ENCODE measurements around the gene TOP2B.

Gene TOP2B

DNA sequence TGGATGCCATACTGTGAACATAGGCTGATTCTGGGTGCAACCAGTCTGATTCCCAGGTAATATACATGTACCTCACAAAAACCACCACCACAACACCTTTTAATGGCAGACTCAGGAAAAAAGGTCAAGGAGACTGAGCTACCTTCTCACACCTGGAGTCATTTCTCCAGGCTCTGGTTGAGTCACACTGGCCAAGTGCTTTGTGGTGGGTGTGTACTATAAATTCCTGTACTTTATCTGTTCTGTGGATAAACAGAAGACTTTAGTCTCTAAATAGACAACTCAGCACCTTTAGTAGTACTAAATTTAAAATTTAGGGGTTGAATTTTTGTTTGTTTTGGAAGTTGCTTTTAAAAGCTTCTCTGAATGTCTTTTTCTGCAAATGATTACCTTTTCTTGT lies 46.7 kb downstream of the TOP2B start:
- DNase-seq (ENCODE audit: low spot score) = peak; percentile 8

DNA sequence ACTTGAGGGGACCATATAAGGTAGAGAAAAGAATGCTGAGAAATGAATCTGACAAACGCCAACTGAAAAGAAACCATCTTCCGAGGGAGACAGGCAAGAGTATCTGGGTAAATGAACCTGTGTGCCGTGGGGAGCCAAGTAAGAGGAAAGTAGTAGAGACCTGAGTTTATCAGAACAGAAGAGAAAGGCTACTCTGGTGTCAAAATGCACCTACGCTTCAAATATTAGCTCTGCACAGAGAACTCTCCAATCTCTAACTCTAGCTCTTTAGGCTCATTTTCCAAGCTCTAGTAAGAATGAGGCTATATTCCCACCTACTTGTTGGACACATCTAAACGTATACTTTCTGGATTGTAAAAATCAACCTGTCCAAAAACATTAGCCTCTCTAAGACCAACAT lies 53.5 kb downstream of the TOP2B start:
- DNase-seq (ENCODE audit: low spot score) = no peak

DNA sequence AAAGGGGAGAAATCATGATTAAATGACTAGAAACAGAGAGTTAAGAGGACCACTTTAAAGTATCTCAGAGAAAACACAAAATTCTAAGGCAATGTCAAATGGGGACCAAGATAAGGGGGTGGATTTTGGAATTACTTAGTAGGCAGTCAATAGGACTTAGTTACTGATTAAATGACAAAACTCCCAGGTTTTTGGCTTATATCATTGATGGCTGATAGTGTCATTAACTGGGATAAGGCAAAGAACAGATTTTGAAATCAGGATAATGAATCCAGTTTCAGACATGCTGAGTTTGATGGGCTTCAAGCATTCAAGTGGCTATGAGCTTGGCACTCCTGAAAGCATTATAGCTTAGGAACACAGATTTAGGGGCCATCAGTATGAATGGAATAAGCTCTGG lies 53.9 kb downstream of the TOP2B start:
- no peak for DNase-seq (ENCODE audit: low spot score)

DNA sequence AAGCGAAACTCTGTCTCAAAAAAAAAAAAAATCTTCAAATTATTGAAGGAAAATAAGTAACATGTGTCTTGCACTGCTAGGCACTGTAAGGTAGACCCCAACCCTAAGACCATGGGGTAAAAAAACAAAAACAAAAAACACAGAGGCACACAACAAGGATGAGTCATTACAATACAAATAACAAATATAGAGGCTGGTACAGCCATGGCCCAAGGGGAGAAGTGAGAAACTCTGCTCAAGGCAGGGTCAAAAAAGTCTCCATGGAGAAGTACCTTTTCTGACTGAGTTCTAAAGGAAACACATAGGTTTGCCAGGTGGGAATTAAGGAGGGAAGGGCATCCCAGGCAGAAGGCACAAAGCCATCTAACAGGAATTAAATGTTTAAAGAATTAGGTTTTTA lies 54.5 kb downstream of the TOP2B start:
- DNase-seq (ENCODE audit: low spot score) = no peak

DNA sequence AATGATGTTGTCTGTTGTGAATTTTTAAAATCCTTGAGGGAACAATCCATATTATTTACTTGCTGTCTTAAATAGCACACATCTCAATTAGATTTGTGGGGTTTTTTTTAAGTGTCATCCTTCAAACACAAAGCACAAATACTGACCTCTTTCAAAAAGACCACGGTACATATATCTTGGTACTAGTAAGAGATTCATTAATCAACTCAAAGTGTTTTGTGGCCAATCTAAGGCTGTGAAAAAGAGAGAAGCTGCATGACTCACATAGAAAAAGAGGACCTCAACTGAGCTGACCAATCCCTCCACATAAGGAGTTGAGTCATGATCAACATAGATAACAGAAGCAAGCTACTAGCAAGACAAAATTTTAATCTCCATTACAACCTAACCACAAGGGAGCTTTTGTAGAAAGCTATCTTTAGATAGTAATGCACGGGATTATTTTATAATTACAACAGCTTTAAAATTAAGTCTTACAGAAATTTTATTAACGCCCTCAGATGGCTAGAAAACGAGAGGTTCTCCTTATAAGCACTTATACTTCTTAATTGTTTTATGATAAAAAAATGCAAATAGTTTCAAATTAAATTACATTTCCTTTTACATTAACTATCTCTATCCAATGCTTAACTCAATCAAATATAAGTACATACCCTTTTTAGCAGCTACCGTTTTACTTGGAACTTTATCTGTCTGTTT lies 60.5 kb downstream of the TOP2B start:
- DNase-seq (ENCODE audit: low spot score) = no peak

DNA sequence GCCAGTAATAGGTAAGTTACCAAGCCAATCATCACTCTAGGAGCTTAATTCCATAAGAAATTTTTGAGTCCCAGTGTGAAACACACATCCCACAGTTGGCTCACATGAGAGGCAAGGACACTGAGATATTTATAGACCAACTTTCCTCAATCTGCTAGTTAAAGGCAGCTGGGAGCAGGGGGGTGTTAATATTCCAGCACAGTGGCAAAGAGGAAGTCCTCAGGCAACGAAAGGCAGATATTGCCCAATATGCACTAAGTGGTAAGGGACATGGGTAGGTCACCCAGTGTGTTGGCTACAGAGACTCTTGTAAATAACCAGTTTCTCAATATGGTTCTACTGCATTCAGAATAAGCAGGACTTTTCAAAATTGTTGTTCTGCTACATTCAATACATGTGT lies 61.0 kb downstream of the TOP2B start:
- DNase-seq (ENCODE audit: low spot score) = no peak

DNA sequence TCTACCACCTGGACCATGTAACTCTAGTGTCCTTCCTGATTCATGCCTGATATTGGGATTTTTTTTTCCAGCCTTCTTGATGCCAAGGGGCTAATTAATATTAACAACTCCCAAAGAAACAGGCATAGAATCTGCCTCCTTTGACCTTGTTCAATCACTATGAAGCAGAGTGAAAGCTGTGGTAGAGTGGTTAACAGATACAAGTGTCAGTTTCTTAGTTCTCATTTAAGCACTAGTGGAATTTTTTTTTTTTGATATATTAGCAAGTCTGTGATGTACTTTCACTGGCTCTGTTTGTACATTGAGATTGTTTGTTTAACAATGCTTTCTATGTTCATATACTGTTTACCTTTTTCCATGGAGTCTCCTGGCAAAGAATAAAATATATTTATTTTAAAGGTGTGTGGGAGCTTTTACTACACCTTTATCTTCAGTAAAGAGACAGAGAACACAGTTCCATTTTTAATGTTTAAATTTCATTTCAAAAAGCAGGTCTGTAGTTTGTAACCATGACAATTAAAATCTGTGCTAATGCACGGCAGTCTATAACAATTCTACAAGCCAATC lies 67.1 kb downstream of the TOP2B start:
- no peak for DNase-seq (ENCODE audit: low spot score)

DNA sequence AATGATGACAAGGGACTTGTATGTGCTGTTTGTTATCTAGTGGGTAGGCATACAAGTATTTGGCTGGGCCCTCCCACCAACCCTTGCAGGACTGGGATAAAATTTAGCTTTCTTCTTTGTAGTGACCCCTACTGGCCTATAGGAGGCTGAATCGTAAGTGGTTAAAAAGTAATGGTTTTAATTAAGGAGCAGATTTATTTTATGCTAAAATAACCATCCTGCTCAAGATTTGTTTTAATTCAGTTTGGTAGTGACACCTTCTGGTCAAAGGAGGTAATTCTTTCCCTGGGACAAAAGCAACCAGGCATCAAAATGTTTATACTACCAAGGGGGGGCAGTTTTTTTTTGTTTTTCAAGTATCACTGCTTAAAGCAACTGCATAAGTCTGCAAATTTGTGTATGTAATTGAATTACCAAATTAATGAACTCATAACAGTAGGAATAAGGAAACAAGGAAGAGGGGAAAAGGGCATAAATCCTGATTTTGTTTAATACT lies 70.7 kb downstream of the TOP2B start:
- peak; percentile 5 for DNase-seq (ENCODE audit: low spot score)

DNA sequence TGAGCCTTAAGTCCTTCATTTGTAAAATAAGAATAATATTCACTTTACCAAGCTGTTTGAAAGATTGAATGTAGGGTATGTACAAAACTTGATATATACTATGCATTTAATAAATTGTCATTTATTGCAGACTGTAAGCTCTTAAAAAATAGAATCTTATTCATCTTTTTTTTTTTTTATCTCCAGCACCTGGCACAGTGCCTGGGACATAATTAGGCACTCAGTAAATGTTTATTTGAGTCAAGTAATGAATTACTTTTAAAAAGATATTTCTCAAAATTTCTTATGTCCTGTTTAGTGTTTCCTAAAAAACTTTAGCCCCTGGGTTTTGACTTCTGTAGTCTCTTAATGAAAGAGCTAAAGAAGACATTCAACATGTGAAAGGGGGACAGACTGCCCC lies 71.7 kb downstream of the TOP2B start:
- DNase-seq (ENCODE audit: low spot score) = no peak

DNA sequence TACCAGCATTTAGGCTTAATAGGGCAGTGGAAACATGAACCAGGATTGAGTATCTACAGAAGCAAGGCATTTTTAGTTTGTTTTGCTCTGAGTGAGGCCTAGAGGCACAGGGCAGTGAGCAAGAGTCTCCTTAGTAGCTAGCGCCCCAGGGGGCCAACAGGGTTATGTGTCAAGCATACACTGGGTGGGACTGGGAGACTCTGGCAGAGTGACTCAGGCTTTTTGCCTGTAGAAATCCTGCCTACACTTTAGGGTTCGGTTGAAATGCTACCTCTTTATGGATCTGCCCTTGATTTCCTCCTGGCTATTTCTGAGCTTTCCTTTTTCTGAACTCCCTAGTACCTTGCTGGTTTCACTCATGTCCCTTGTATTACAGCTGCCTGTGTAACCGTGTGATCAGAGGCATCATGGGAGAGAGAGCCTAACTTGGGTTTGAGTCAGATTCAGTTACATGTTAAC lies 72.2 kb downstream of the TOP2B start:
- peak; percentile 42 for DNase-seq (ENCODE audit: low spot score)

DNA sequence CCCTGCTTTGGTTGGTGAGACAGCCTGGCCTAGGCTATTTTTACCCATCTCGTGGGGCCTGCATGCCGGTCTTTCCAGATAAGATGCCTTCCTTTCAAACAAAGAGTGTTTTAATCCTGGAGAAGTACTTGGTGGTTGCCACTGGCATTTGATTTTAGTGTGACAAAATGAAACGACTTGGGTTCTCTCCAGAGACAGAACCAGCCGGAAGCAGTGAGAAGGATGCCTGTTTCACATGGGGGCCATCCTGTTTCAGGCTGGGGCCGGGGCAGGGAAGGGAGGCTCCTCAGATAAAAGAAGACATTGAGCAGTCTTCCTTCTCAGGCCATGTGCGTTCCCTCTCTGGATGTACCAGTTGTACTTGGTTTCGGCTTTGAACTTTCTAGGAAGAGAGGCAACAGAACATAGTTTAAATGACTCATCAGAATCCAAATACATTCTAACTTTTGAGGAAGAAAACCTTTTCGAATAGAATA lies 74.9 kb downstream of the TOP2B start:
- DNase-seq (ENCODE audit: low spot score) = no peak

DNA sequence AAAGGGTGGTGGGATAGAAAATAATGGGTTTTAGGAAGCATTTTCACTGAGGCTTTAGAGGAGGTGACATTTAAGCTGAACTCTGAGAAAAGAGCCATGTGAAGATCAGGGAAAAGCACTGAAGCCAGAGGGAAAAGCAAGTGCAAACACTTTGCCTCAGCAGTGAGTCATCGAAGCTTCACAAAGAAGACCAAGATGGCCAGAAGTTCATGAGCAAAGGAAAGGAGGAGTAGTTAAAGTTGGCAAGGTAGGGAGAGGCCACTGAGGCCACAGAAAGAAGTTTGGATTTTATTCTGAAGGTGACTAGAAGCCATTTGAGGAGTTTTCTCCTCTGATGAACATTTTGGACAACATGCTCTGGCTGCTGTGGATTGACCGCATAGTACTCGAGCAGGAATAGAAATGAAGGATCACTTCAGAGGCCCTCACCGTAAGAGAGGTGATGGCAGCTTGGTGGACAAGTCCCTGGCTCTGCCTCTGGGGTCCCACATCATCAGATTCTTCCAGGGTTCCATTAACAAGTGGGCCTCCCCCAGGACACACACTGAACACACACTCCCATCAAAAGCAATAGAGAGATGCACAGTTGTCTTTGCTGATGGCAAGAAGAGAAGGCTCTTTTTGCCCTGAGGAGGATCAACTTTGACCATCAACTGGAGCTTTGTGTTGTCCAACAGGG lies 75.5 kb downstream of the TOP2B start:
- no peak for DNase-seq (ENCODE audit: low spot score)

DNA sequence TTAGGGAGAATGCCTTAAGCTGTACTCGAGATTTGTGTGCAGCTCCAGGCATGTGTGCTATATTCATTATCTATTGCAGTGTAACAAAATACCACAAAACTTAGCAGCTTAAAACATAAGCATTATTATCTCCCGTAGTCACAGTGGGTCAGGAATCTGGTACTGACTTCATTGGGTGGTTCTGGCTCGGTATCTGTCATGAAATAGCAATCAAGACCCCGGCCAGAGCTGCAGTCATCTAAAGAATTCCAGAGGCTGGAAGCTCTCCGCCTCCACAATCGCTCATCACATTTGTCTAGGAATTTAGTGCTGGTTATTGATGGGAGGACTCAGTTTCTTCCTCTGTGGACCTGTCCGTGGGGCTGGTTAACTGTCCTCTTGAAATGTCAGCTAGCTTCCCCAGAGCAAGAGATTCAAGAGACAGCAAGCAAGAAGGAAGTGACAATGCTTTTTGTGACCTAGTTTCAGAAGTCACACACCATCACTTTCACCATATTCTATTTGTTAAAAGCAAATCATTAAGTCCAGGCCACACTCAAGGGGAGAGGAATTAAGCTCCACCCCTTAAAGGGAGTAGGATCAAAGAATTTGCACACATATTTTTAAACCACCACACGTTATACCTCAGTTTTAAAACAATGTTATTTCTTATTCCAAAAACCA lies 76.1 kb downstream of the TOP2B start:
- DNase-seq (ENCODE audit: low spot score) = no peak

DNA sequence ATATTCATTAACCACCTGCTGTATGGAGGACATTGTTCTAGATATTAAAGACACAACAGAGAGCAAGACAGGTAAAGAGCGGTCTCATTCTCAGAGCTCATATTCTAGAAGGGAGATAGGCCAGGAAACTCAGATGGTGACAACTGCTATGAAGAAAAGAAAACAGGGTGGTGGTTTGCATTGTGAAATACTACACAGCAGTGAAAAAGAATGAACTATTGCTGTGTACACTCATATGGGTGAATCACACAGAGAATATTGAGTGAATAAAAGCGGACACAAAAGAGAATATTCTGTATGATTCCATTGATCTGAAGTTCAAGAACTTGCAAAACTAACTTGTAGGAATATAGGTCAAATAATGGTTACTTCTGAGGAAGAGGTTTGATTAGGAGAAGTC lies 76.7 kb downstream of the TOP2B start:
- no peak for DNase-seq (ENCODE audit: low spot score)

DNA sequence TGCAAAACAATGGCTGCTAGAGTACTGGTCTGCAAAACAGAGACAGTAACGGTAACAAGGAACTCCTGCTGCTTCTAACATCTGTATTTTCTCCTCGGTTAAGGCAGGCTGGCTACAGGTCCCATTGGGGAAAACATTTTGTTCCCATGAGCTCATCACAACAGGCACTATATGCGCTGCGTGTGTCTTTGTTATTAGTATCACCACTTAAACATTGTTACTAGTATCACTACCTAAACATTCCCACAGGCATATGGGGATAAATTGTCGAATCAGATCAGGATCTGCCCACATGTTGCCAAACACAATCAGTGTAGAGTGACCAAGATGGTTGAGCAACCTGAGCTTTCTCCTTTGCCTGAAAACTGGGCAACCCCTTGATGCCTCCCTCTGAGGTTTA lies 77.2 kb downstream of the TOP2B start:
- DNase-seq (ENCODE audit: low spot score) = no peak

DNA sequence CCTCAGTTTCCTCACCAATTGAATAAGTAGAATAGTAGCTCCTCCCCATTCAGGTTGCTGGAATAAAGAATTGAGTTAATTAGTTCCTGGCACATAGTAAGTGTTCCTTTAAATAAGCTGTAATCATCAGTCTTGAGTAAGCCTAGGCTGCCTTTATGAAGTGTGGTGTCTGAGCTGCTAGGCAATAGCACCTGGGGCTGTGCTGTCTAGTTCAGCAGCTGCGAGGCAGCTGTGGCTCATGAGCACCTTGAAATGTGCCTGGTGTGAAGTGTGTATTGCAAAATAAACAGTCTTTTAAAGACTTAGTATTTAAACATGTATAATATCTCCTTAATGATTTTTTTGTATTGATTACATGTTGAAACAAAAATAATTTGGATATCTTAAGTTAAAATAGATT lies 77.6 kb downstream of the TOP2B start:
- DNase-seq (ENCODE audit: low spot score) = no peak

DNA sequence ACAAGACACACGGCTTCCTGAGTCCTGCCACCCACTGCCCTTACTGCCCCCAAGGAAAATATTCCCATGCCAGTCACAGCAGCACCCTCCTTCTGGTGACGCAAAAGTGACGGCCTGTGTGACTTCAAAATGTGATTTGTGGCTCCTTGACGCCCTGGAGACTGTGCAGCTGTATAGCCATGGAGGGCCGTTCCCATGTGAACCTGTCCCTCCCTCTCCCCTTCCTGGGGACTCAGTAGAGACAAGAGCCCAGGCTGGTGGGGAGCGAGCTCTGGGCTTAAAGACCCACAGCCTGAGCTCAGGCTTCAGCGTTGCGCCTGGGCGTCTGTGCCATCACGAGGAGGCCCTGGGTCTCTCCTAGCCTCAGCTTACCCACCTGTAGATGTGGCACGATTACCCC lies 78.2 kb downstream of the TOP2B start:
- DNase-seq (ENCODE audit: low spot score) = no peak

DNA sequence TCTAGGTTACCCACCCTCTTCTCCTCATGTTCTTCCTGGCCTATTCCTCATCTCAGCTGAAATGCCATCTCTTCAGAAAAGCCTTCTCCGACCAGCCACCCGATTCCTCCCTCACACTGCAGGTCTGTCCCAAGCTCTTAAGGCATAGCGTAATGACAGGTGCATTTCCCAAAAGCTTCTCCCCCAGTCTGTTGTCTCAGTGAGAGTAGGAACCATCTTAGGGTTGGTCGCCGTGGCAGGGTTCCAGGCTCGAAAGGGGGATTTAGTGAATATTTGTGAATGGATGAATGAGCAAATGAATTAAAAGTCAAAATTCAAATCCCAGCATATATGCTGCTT lies 78.6 kb downstream of the TOP2B start:
- no peak for DNase-seq (ENCODE audit: low spot score)

DNA sequence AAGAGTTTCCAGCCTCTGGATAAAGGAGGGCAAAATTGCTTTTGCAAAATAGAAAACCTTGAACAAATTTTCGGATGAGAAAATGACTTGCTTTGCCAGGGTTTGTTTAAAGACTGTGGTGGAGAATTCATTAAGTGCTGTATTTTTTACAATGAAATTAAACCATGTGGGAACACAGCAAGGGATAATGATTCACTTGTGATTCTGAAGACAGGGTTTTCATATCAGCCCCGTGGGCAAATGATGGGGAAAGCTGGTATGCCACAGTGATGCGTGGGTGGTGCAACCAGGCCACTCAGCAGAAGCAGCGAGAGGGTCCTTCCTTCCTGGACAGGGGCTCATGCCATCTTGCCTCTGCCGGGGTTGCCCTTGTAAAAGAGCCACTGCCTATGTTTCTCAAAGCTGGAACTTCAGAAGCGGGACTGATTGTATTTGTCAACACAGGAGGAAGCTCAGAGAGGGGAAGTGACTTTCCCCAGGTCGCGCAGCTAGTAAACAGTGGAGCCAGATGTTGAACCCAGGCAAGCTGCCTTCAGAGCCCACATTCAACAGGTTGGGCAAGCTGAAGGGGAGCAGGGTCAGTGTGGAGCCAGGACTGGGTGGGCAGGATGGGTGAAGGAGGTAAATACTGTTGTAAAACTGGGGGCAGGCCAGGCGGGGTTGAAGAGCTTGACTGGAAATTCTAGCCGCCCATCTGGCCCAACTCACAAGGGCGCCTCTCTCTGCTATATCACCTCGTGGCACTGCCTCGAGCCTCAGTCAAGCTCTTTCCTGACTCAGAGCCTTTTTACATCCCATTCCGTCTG lies 79.1 kb downstream of the TOP2B start:
- no peak for DNase-seq (ENCODE audit: low spot score)

DNA sequence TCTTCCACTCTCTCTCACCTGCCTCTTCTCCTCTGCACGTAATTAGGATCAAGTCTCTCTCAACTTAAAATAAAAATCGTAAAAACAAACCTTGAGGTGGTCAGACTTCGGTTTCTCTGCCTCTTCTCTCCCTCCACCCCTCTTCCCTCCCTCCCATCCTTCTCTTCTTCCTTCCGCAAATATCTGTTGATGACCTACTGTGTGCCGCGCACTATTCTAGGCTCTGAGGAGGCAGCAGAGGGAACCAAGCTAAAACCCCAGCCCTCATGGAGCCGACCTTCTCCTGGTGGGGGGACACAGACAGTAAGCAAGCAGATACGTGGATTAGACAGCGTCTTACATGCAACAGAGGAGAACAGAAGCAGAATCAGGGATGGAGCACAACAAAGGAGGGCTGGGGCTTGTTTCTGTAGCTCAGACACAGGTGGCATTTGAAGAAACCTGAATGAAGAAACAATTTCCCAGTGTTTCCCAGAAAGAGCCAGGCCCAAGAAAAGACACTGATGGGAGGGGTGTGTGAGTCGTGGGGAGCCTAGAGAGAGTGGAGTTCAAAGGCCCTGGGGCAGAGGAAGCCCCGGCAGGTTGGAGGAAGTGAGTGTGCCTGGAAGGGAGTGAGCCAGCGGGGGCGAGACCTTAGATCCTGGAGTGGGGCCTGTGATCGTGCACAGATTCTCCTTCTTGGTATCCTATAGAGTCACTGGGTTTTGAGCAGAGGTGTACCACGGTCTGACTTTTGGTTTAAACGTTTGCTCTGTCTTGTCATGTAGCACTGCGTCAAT lies 80.5 kb downstream of the TOP2B start:
- DNase-seq (ENCODE audit: low spot score) = no peak

DNA sequence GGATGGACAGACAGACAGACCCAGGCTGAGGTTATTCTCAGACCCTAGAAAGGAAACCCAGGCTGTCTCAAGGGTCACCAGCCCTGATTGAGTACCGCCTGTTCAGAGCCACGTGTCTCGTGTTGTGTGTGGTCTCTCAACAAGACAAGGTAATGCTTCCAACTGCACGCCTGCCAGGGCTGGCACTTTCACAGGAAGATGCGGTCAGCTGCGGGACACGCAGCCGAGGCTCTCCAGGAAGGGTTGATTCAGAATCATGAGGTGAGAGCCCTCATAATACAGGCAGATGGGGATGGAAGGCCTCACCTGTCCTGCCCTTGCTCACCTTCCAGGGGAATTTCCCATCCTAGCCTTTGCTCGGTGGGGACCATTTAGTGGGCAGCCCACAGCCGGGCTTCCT lies 81.4 kb downstream of the TOP2B start:
- no peak for DNase-seq (ENCODE audit: low spot score)

Data from LoVo (cell line).